ENCODE results near the gene PCDH7. TPM values are rescaled to one million over a fixed set of nuclear protein-coding genes. Genes with fewer than 3 reads are reported as not detected.

The PCDH7 gene
- polyA plus RNA-seq, 1 of the 3 experiments (the other 2 are of a cell fraction) = 0.48 TPM

- TF ChIP-seq REST (IDR thresholded peaks at IDR 0.05; ENCODE audit: low read depth, low read length) (no peak), POLR2AphosphoS5 (IDR thresholded peaks at IDR 0.05; ENCODE audit: low read depth, low read length) (no peak)
Observed at GRCh38 chr4:30721185-30722091, 1.3 kb downstream of the PCDH7 start (continued).

- WGBS (ENCODE audit: low lambda C conversion rate) = 16% methylated on average over 13 of the region's 39 CpGs
- Histone ChIP-seq H3K4me1 (ENCODE audit: control insufficient read depth in 1 of 2, insufficient read depth in 2 of 2, low read depth in 1 of 2, low read length in 1 of 2) (peaks cover 0 to 51% of the 10 kb centered on the region in 2 experiments; a peak in 2 of 4 replicates), H3K4me2 (no peak overlapping the region), H3K9me2 (no peaks in the 10 kb centered on the region), H3K9ac (no peak overlapping the region), H3K9me3 (no peaks in the 10 kb centered on the region), H3K79me2 (ENCODE audit: insufficient read depth) (no peaks in the 10 kb centered on the region), H3K36me3 (replicated peaks in 1 of 2; ENCODE audit: control insufficient read depth in 1 of 2, insufficient read depth in 2 of 2, low read length in 1 of 2) (peaks cover 0 to 2% of the 10 kb centered on the region in 2 experiments), H4K20me1 (ENCODE audit: insufficient read depth) (no peaks in the 10 kb centered on the region), H3K4me3 (ENCODE audit: low read depth in 2 of 2, low read length in 1 of 2) (peak overlapping the region in 1 of 2 experiments; percentile 56; a peak in 3 of 4 replicates), H3K27ac (ENCODE audit: low read depth in 2 of 2, low read length in 1 of 2) (no peak overlapping the region), H3F3A (replicated peaks; ENCODE audit: insufficient read depth) (peaks cover 9% of the 10 kb centered on the region), H3K27me3 (ENCODE audit: insufficient read depth) (peaks cover 61% of the 10 kb centered on the region), H2AFZ (ENCODE audit: low read depth) (no peak overlapping the region)
- ChIA-PET CTCF (interaction anchor here (0.7 to 2.8 kb wide), 16 partner anchors 8 to 892 kb away, joined by 3 to 12 read pairs (median 3); no protein-coding TSS in a partner anchor), POLR2A (no interaction called here)
- DNase-seq = no peak
- TF ChIP-seq, protein P1, sequence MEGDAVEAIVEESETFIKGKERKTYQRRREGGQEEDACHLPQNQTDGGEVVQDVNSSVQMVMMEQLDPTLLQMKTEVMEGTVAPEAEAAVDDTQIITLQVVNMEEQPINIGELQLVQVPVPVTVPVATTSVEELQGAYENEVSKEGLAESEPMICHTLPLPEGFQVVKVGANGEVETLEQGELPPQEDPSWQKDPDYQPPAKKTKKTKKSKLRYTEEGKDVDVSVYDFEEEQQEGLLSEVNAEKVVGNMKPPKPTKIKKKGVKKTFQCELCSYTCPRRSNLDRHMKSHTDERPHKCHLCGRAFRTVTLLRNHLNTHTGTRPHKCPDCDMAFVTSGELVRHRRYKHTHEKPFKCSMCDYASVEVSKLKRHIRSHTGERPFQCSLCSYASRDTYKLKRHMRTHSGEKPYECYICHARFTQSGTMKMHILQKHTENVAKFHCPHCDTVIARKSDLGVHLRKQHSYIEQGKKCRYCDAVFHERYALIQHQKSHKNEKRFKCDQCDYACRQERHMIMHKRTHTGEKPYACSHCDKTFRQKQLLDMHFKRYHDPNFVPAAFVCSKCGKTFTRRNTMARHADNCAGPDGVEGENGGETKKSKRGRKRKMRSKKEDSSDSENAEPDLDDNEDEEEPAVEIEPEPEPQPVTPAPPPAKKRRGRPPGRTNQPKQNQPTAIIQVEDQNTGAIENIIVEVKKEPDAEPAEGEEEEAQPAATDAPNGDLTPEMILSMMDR (IDR thresholded peaks at IDR 0.05) = 0 out of 2 replicates have a peak, but pooled peaks have one; percentile 7
- TF ChIP-seq FOXJ3 (CRISPR knock-in tag; IDR thresholded peaks at IDR 0.05) (no peak), SIN3A (IDR thresholded peaks at IDR 0.05; ENCODE audit: borderline replicate concordance, low read depth, low read length) (no peak), RXRA (IDR thresholded peaks at IDR 0.05; ENCODE audit: borderline replicate concordance, low read depth) (no peak)
Observed at GRCh38 chr4:30722092-30722358, 1.9 kb downstream of the PCDH7 start.

Data from SK-N-SH (cell line).